AG04450 (cell line): ENCODE measurements around the gene KDELR3. TPM values are rescaled to one million over a fixed set of nuclear protein-coding genes. Genes with fewer than 3 reads are reported as not detected.

ENCODE experiments used
- CTCF ChIA-PET: fragments of 300-600, 350-600 bp; formaldehyde crosslinking; extraction: SDS; loops from one replicate; lab custom pipeline; 2022; ENCODE audit warnings: antibody characterized with exemption, inconsistent platforms; lab: Charles Lee
- POLR2A ChIA-PET: fragments of 350-600 bp; formaldehyde crosslinking; extraction: SDS; loops from one replicate; lab custom pipeline; 2021; ENCODE audit warnings: antibody characterized with exemption, inconsistent platforms; lab: Yijun Ruan, JAX
- DNase-seq: peaks from one replicate; pipeline ENCODE4 v3.0.0-alpha.2; 2011; ENCODE audit warnings: low read depth, low spot score
- H3K27ac ChIP-seq: one replicate; pipeline ENCODE4 v1.5.1; 2012; ENCODE audit warnings: low read depth, low read length, control low read depth
- H3K27me3 ChIP-seq: one replicate; pipeline ENCODE4 v1.6.0; 2012; ENCODE audit warnings: low read length; ENCODE audit not compliant: control insufficient read depth, insufficient read depth
- H3K4me3 ChIP-seq: 2 replicates; pipeline ENCODE4 v1.5.1; 2011; ENCODE audit warnings: mild to moderate bottlenecking, low read depth, low read length, control low read depth
- H3K9me3 ChIP-seq: 2 replicates; pipeline ENCODE4 v1.5.1; 2012; ENCODE audit warnings: low read length; ENCODE audit not compliant: control insufficient read depth, insufficient read depth
- CTCF ChIP-seq: IDR thresholded peaks from 2 replicates; pipeline ENCODE4 v1.5.1; 2011; ENCODE audit warnings: low read depth, low read length, control low read depth, inconsistent platforms
- polyA plus RNA-seq: library from polyadenylated mRNA; depleted of rRNA; stranded (reverse); fragments of >200 nt; gene quantifications from 2 replicates; pipeline ENCODE4 v1.2.3, GENCODE V29; 2011

KDELR3 gene
- polyA plus RNA-seq, 1 experiment = 278 TPM

GRCh38 chr22:38519453-38520250, 51.8 kb downstream of the KDELR3 start:
- H3K27ac ChIP-seq = no peak overlapping the region
- TF ChIP-seq CTCF = no peak
- H3K27me3 ChIP-seq = peaks cover 7% of the 10 kb centered on the region
- ChIA-PET POLR2A (no interaction called here), CTCF (interaction anchor here (1.5 kb wide), 1 partner anchor 52 kb away, joined by 4 read pairs; no protein-coding TSS in a partner anchor)
- H3K9me3 ChIP-seq = no peaks in the 10 kb centered on the region
- no peak overlapping the region for H3K4me3 ChIP-seq
- no peak for DNase-seq

GRCh38 chr22:38523029-38523428, 55.1 kb downstream of the KDELR3 start:
- TF ChIP-seq CTCF = no peak
- ChIA-PET POLR2A (no interaction called here), CTCF (interaction anchor here (0.6 kb wide), 1 partner anchor 480 kb away, joined by 3 read pairs; no protein-coding TSS in a partner anchor)
- DNase-seq = no peak
- no peak overlapping the region for H3K4me3 ChIP-seq
- peaks cover 8% of the 10 kb centered on the region for H3K27me3 ChIP-seq
- no peak overlapping the region for H3K27ac ChIP-seq
- no peaks in the 10 kb centered on the region for H3K9me3 ChIP-seq

GRCh38 chr22:38523479-38523878, 55.6 kb downstream of the KDELR3 start:
- Histone ChIP-seq H3K9me3 (no peaks in the 10 kb centered on the region), H3K27ac (no peak overlapping the region), H3K27me3 (peaks cover 8% of the 10 kb centered on the region), H3K4me3 (no peak overlapping the region)
- POLR2A ChIA-PET = interaction anchor here (0.5 kb wide), 1 partner anchor 22 kb away, joined by 4 read pairs; no protein-coding TSS in a partner anchor
- no peak for DNase-seq
- TF ChIP-seq CTCF = no peak
- CTCF ChIA-PET = interaction anchor here (0.6 to 0.7 kb wide), 2 partner anchors 246 to 480 kb away, joined by 3 read pairs; no protein-coding TSS in a partner anchor

GRCh38 chr22:38524429-38524828, 56.5 kb downstream of the KDELR3 start:
- ChIA-PET POLR2A (no interaction called here), CTCF (no interaction called here)
- no peak for DNase-seq
- Histone ChIP-seq H3K27ac (no peak overlapping the region), H3K9me3 (no peaks in the 10 kb centered on the region), H3K4me3 (no peak overlapping the region), H3K27me3 (peaks cover 8% of the 10 kb centered on the region)
- no peak for TF ChIP-seq CTCF
